Loucy (cell line): ENCODE results near the gene WASF3.

Source experiments
- H2AFZ ChIP-seq: fragments of 200-600 bp; sonication (generic); 2 replicates; pipeline ENCODE4 v1.6.0; 2016; ENCODE audit warnings: antibody characterized with exemption, mild to moderate bottlenecking, low read length, moderate library complexity
- H3F3A ChIP-seq: fragments of 200-600 bp; 2 replicates; pipeline ENCODE4 v1.6.0; 2016; ENCODE audit warnings: antibody characterized with exemption, low read depth, mild to moderate bottlenecking
- H3K27me3 ChIP-seq: fragments of 200-600 bp; sonication (generic); 2 replicates; pipeline ENCODE4 v1.6.1; 2014; ENCODE audit warnings: low read length, mild to moderate bottlenecking; ENCODE audit not compliant: insufficient read depth, poor library complexity, severe bottlenecking
- H3K36me3 ChIP-seq: fragments of 200-600 bp; sonication (generic); 2 replicates; pipeline ENCODE4 v1.6.1; 2016; ENCODE audit warnings: low read length; ENCODE audit not compliant: insufficient read depth
- H3K4me1 ChIP-seq: fragments of 200-600 bp; sonication (generic); 2 replicates; pipeline ENCODE4 v1.5.1; 2014; ENCODE audit warnings: low read length, mild to moderate bottlenecking; ENCODE audit not compliant: insufficient read depth, poor library complexity, severe bottlenecking
- H3K4me2 ChIP-seq: fragments of 200-600 bp; sonication (generic); 2 replicates; pipeline ENCODE4 v1.6.0; 2014; ENCODE audit warnings: antibody characterized with exemption, low read length, low read depth, mild to moderate bottlenecking; ENCODE audit not compliant: poor library complexity, severe bottlenecking
- H3K4me3 ChIP-seq: fragments of 200-600 bp; sonication (generic); 2 replicates; pipeline ENCODE4 v1.5.1; 2014; ENCODE audit warnings: low read length, mild to moderate bottlenecking, mixed read lengths; ENCODE audit not compliant: poor library complexity, severe bottlenecking
- H3K79me2 ChIP-seq: fragments of 200-600 bp; sonication (generic); 2 replicates; pipeline ENCODE4 v1.6.1; 2014; ENCODE audit warnings: low read length; ENCODE audit not compliant: insufficient read depth
- H3K9ac ChIP-seq: fragments of 200-600 bp; sonication (generic); 2 replicates; pipeline ENCODE4 v1.6.0; 2014; ENCODE audit warnings: mild to moderate bottlenecking, low read depth, low read length, moderate library complexity; ENCODE audit not compliant: poor library complexity, severe bottlenecking
- H3K9me2 ChIP-seq: fragments of 200-600 bp; sonication (generic); replicated peaks from 2 replicates; pipeline ENCODE4 v1.6.1; 2016; ENCODE audit warnings: low read depth, low read length, mixed read lengths
- H3K9me3 ChIP-seq: fragments of 200-600 bp; sonication (generic); 2 replicates; pipeline ENCODE4 v1.6.1; 2014; ENCODE audit warnings: mild to moderate bottlenecking, antibody characterized with exemption, low read length, low read depth; ENCODE audit not compliant: insufficient read depth
- H4K20me1 ChIP-seq: fragments of 200-600 bp; sonication (generic); 2 replicates; pipeline ENCODE4 v1.6.0; 2014; ENCODE audit warnings: antibody characterized with exemption, low read length, mild to moderate bottlenecking; ENCODE audit not compliant: insufficient read depth, poor library complexity, severe bottlenecking
- CTCF ChIP-seq: fragments of 200-600 bp; sonication (generic); conservative IDR thresholded peaks from 2 replicates; pipeline ENCODE4 v1.5.1; 2014; ENCODE audit warnings: mild to moderate bottlenecking, antibody characterized with exemption, low read length
- EZH2phosphoT487 ChIP-seq: fragments of 200-600 bp; IDR thresholded peaks from 2 replicates; pipeline ENCODE4 v1.6.1; 2018; ENCODE audit warnings: antibody characterized with exemption, mild to moderate bottlenecking, moderate library complexity, borderline replicate concordance

Gene WASF3

GRCh38 chr13:26583662-26584061 lies 26.2 kb downstream of the WASF3 start:
- H3K9me3 ChIP-seq: no peaks in the 10 kb centered on the region
- TF ChIP-seq CTCF (no peak), EZH2phosphoT487 (no peak)
- H3F3A ChIP-seq: no peaks in the 10 kb centered on the region
- no peak overlapping the region for H3K9ac ChIP-seq
- no peaks in the 10 kb centered on the region for H4K20me1 ChIP-seq
- H3K9me2 ChIP-seq: no peaks in the 10 kb centered on the region
- H3K79me2 ChIP-seq: no peaks in the 10 kb centered on the region
- no peaks in the 10 kb centered on the region for H3K4me1 ChIP-seq
- H3K27me3 ChIP-seq: no peaks in the 10 kb centered on the region
- no peak overlapping the region for H3K4me3 ChIP-seq
- H3K4me2 ChIP-seq: no peak overlapping the region
- H2AFZ ChIP-seq: no peak overlapping the region
- no peaks in the 10 kb centered on the region for H3K36me3 ChIP-seq

DNA sequence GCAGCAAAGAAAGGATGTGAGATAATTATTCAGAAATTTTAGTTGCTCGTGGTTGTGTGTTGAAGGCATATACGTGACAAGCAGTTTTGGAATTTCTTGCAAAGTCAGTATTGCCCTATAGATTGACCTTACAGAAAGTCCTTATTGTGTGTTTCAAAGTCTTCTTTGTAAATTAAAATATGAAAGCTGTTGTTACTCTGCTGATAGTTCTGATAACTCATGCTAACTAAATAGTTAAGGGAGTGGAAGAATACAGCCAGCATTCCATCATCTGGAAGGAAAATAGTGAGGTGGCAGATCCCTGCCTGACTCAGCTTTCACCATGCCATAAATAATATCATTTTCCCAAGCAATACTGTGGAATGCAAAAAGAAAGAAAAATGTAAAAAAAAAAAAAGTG lies 27.2 kb downstream of the WASF3 start:
- H3K79me2 ChIP-seq: no peaks in the 10 kb centered on the region
- no peak overlapping the region for H3K4me3 ChIP-seq
- no peak overlapping the region for H3K4me2 ChIP-seq
- H4K20me1 ChIP-seq: no peaks in the 10 kb centered on the region
- no peaks in the 10 kb centered on the region for H3K36me3 ChIP-seq
- H3K4me1 ChIP-seq: no peaks in the 10 kb centered on the region
- H3F3A ChIP-seq: no peaks in the 10 kb centered on the region
- no peak overlapping the region for H3K9ac ChIP-seq
- H3K27me3 ChIP-seq: no peaks in the 10 kb centered on the region
- H3K9me3 ChIP-seq: no peaks in the 10 kb centered on the region
- H3K9me2 ChIP-seq: no peaks in the 10 kb centered on the region
- no peak overlapping the region for H2AFZ ChIP-seq
- TF ChIP-seq EZH2phosphoT487: no peak
- TF ChIP-seq CTCF: no peak

DNA sequence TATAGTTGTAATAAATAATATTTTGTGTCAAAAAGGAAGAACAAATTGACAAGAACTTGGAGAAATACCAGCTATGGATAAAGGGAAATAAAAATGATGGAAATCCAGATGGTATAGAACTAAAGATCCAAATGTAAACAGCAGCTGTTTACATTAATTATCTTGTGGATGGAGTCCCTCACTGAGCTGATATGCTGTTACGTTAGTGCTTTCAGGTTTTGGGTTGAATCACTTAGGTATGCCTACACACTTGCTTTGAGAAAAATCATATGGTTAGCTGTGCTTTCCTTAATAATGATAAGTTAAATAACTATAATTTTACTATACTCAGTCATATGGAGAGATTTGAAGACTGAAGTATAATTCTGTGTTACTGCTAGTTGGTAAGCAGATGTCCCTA lies 27.7 kb downstream of the WASF3 start:
- H2AFZ ChIP-seq: no peak overlapping the region

More for the DNA sequence above, 27.7 kb downstream of the WASF3 start:
- TF ChIP-seq EZH2phosphoT487: no peak
- no peak for TF ChIP-seq CTCF
- Histone ChIP-seq H3F3A (no peaks in the 10 kb centered on the region), H4K20me1 (no peaks in the 10 kb centered on the region), H3K9ac (no peak overlapping the region), H3K9me2 (no peaks in the 10 kb centered on the region), H3K4me2 (no peak overlapping the region), H3K4me3 (no peak overlapping the region), H3K4me1 (no peaks in the 10 kb centered on the region), H3K36me3 (no peaks in the 10 kb centered on the region), H3K9me3 (no peaks in the 10 kb centered on the region), H3K79me2 (no peaks in the 10 kb centered on the region), H3K27me3 (no peaks in the 10 kb centered on the region)
